ENCODE measurements around the gene NKD1. TPM values are rescaled to one million over a fixed set of nuclear protein-coding genes. Genes with fewer than 3 reads are reported as not detected.

The NKD1 gene
- total and polyA plus RNA-seq, 4 donors: 2.3 to 14.1 (median 8.0) TPM

DNA sequence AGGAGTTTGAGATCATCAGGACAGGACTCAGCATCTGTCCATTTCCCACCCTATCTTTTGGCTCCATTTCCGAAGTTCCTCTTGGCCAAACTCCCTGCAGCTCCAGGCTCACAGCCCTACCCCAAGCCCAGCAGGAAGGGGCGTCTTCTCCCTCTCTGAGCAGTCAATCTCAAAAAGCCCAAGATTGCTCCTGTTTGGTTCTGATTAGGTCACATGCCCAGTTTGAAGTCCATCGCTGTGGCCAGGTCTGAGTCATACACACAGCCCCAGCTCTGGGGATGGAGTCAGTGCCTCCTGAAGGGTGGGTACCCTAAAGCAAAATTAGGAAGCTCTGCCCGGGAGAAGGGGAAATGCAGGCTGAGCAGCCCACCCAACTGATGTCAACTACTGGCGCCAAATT lies 109.0 kb downstream of the NKD1 start:
- no peak for ATAC-seq (ENCODE audit: insufficient read depth, low FRiP score)
- H3K9ac ChIP-seq (ENCODE audit: insufficient read depth in 1 of 2, low read length in 2 of 2): no peak overlapping the region
- H3K27ac ChIP-seq (ENCODE audit: low read depth in 1 of 2, low read length in 1 of 2): no peak overlapping the region
- 61 to 64% methylated on average over 5 of the region's 5 CpGs for WGBS, 2 donors
- H3K36me3 ChIP-seq (ENCODE audit: control insufficient read depth in 4 of 4, insufficient read depth in 4 of 4, low read length in 4 of 4): no peaks in the 10 kb centered on the region
- no peaks in the 10 kb centered on the region for H3K4me1 ChIP-seq (ENCODE audit: control insufficient read depth in 5 of 5, insufficient read depth in 5 of 5, low read length in 5 of 5)
- no peaks in the 10 kb centered on the region for H3K9me3 ChIP-seq (ENCODE audit: control insufficient read depth in 4 of 4, insufficient read depth in 3 of 4, low read length in 3 of 4)
- H3K4me3 ChIP-seq: no peak overlapping the region
- peak in 1 of 3 donors; percentile 58 for DNase-seq
- TF ChIP-seq, protein P1, sequence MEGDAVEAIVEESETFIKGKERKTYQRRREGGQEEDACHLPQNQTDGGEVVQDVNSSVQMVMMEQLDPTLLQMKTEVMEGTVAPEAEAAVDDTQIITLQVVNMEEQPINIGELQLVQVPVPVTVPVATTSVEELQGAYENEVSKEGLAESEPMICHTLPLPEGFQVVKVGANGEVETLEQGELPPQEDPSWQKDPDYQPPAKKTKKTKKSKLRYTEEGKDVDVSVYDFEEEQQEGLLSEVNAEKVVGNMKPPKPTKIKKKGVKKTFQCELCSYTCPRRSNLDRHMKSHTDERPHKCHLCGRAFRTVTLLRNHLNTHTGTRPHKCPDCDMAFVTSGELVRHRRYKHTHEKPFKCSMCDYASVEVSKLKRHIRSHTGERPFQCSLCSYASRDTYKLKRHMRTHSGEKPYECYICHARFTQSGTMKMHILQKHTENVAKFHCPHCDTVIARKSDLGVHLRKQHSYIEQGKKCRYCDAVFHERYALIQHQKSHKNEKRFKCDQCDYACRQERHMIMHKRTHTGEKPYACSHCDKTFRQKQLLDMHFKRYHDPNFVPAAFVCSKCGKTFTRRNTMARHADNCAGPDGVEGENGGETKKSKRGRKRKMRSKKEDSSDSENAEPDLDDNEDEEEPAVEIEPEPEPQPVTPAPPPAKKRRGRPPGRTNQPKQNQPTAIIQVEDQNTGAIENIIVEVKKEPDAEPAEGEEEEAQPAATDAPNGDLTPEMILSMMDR (IDR thresholded peaks at IDR 0.05; ENCODE audit: control extremely low read depth, extremely low read depth): no peak
- no peaks in the 10 kb centered on the region for H3K27me3 ChIP-seq (ENCODE audit: control insufficient read depth in 3 of 3, insufficient read depth in 3 of 3, low read length in 2 of 3)

GRCh38 chr16:50659806-50660205 lies 111.6 kb downstream of the NKD1 start:
- no peak for ATAC-seq (ENCODE audit: insufficient read depth, low FRiP score)
- peaks cover 0 to 3% (median 0%) of the 10 kb centered on the region in 4 donors for H3K9me3 ChIP-seq (ENCODE audit: control insufficient read depth in 4 of 4, insufficient read depth in 3 of 4, low read length in 3 of 4)
- no peak for DNase-seq
- no peaks in the 10 kb centered on the region for H3K36me3 ChIP-seq (ENCODE audit: control insufficient read depth in 4 of 4, insufficient read depth in 4 of 4, low read length in 4 of 4)
- H3K9ac ChIP-seq (ENCODE audit: insufficient read depth in 1 of 2, low read length in 2 of 2): no peak overlapping the region
- H3K27ac ChIP-seq (ENCODE audit: low read depth in 1 of 2, low read length in 1 of 2): no peak overlapping the region
- TF ChIP-seq, protein P1 (IDR thresholded peaks at IDR 0.05; ENCODE audit: control extremely low read depth, extremely low read depth): no peak
- H3K4me3 ChIP-seq: no peak overlapping the region
- peaks cover 0 to under 1% (median 0%) of the 10 kb centered on the region in 5 donors for H3K4me1 ChIP-seq (ENCODE audit: control insufficient read depth in 5 of 5, insufficient read depth in 5 of 5, low read length in 5 of 5)
- 82 to 93% methylated on average over 5 of the region's 5 CpGs for WGBS, 2 donors
- no peaks in the 10 kb centered on the region for H3K27me3 ChIP-seq (ENCODE audit: control insufficient read depth in 3 of 3, insufficient read depth in 3 of 3, low read length in 2 of 3)

GRCh38 chr16:50662306-50662940 lies 114.2 kb downstream of the NKD1 start:
- H3K4me3 ChIP-seq: no peak overlapping the region
- H3K4me1 ChIP-seq (ENCODE audit: control insufficient read depth in 5 of 5, insufficient read depth in 5 of 5, low read length in 5 of 5): peaks cover 0 to 4% (median 0%) of the 10 kb centered on the region in 5 donors
- no peaks in the 10 kb centered on the region for H3K27me3 ChIP-seq (ENCODE audit: control insufficient read depth in 3 of 3, insufficient read depth in 3 of 3, low read length in 2 of 3)
- H3K9me3 ChIP-seq (ENCODE audit: control insufficient read depth in 4 of 4, insufficient read depth in 3 of 4, low read length in 3 of 4): peaks cover 0 to 3% (median 0%) of the 10 kb centered on the region in 4 donors
- H3K9ac ChIP-seq (ENCODE audit: insufficient read depth in 1 of 2, low read length in 2 of 2): no peak overlapping the region
- no peaks in the 10 kb centered on the region for H3K36me3 ChIP-seq (ENCODE audit: control insufficient read depth in 4 of 4, insufficient read depth in 4 of 4, low read length in 4 of 4)
- TF ChIP-seq, protein P1 (IDR thresholded peaks at IDR 0.05; ENCODE audit: control extremely low read depth, extremely low read depth): no peak
- WGBS, 2 donors: 88 to 93% methylated on average over 10 of the region's 10 CpGs
- ATAC-seq (ENCODE audit: insufficient read depth, low FRiP score): no peak
- peak in 1 of 3 donors; percentile 49 for DNase-seq
- no peak overlapping the region for H3K27ac ChIP-seq (ENCODE audit: low read depth in 1 of 2, low read length in 1 of 2)

Data from lung (tissue), 12 donors.